Hindlimb muscle (tissue), 1 donor: ENCODE results near the gene ANKRD34A. TPM values are rescaled to one million over a fixed set of nuclear protein-coding genes. Genes with fewer than 3 reads are reported as not detected.
"Not testable (repeated sequence)": the region's sequence is repeated elsewhere in the genome, so short reads cannot be mapped to it uniquely, and the experiment has no call there.

Experiments
- DNase-seq: peaks from one replicate; pipeline ENCODE4 v3.0.0-alpha.2; 2013
- polyA plus RNA-seq: library from polyadenylated mRNA; unstranded; fragments of 120-200 nt; gene quantifications from one replicate; pipeline ENCODE4 v1.2.1, GENCODE V29; 2013; ENCODE audit not compliant: insufficient read length

ANKRD34A gene
- polyA plus RNA-seq, 1 donor: 1.2 TPM

DNA sequence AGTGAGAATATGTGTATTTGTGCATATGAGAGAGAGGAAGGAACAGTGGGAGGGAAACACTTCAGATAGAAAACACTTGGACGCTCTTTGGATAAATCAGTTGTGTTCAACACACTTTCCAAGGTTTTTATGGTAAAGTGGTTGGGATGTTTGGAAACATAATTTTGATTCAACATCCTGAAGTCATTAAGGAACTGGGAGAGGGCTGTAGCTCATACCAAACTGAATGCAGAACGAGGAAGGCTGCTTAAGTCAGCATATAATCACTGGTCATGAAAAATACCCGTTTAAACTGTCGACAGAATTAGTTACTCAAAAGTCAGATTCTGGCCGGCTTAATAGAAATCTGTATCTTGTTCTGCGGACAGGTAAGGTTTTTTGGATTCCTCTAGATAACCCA, 21.5 kb downstream of the ANKRD34A start:
- DNase-seq: no peak

DNA sequence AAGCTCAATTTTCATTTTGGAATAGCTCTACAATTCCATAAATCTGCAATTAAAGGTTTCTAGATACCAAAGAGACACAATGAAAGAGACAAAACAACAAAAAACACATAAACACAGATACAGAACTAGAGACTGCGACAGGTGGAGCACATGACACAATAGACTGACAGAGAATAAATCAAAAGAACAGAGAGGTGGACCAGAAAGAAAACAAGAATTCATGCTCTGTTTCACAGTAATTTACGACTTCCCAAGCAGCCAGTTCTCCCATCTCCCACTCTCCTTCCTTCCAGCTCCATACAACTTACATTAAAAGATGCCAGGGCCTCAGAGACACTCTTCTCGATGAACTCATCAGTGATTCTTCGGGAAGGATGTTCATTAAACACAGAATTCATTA, 22.0 kb downstream of the ANKRD34A start:
- DNase-seq: no peak

DNA sequence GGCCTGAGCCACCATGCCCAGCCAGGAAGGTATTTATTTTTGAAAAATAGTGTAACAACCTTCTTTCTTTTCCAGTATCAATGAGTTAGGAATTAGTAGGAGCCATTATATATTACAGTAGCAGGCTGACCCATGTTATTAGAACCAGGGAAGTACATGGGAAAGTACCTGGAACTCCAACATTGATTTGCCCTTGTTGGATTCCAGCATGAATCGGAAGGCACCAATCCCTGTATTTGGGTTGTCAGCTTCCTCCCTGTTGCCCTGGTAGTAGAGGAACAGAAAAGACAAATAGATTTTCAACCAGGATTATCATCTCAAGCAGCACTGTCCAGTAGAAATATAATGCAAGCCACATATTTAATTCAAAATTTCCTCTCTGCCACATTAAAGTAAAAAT, 26.9 kb downstream of the ANKRD34A start:
- DNase-seq: no peak

GRCh38 chr1:145936247-145936646, 28.1 kb downstream of the ANKRD34A start:
- DNase-seq: no peak

- DNase-seq: no peak
Measured at GRCh38 chr1:145935708-145936107, 28.7 kb downstream of the ANKRD34A start.

- not testable (repeated sequence) for DNase-seq
Measured at GRCh38 chr1:145932522-145933009, 31.8 kb downstream of the ANKRD34A start.

DNA sequence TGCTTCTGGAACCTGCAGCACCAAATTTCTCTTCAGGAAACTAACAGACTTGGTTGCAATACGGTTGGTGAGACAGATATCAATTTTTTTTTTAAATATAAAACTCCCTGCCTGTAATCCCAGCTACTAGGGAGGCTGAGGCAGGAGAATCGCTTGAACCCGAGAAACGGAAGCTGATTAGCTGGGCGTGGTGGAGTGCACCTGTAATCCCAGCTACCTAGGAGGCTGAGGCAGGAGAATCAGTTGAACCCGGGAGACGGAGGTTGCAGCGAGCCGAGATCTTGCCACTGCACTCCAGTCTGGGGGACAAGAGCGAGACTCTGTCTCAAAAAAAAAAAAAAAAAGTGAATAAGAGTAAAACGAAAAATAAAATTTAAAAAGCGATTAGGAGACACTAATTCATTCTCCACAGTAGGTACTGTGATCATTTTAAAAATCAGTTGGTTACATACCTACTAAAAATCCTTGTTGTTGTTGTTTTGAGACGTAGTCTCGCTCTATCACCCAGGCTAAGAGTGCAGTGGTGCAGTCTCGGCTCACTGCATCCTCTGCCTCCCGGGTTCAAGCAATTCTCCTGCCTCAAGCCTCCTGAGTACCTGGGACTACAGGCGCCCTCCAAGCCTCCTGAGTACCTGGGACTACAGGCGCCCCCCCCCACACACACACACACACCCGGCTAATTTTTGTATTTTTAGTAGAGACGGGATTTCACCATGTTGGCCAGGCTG, 36.3 kb downstream of the ANKRD34A start:
- no peak for DNase-seq

DNA sequence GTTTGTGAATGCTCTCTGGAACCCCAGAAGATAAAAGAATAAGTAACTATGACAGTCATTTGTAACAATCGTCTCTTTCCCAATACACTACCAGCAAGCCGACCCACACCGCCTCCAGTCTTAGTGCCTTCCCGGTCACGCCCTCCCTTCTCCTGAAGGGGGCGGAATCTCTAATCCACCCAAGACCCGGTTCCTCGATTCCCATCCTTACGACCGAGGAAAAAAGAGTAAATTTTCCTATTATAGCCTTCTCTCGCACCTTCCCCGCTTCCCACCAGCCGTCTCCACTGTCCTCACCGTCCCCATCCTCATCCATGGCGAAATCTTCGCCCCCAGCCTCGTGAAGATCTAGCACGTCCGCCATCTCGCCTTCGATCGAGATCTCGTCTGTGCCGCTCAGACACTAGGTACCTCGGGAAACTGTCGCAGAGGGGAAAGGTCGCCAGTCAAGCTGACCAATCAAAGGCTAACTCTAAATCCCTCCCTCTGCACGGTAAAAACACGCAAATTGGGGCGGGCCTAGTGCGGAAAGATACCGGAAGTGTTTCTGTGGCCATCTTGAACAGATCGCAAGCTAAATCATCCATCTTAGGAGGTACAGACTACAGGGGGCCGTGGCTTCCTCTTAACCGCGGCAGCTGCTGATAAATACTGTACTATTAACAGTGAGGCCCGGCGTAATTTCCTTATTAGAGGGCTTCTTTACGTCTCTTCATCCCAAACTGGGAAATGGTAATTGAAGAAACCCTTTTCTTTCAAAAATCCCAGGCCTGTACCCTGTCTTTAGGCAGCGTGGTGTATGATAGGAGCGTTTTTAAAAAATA, 37.1 kb downstream of the ANKRD34A start, which contains the start of gene RBM8A:
TSS of gene RBM8A (minus strand) at position 422 of the 824 bp plus-strand sequence. CDS start at position 364, 58 bp downstream.
- DNase-seq: peak; percentile 97

- DNase-seq: no peak
Measured at GRCh38 chr1:145926686-145927062, 37.7 kb downstream of the ANKRD34A start.

- no peak for DNase-seq
Measured at GRCh38 chr1:145922266-145922665, 42.1 kb downstream of the ANKRD34A start.

DNA sequence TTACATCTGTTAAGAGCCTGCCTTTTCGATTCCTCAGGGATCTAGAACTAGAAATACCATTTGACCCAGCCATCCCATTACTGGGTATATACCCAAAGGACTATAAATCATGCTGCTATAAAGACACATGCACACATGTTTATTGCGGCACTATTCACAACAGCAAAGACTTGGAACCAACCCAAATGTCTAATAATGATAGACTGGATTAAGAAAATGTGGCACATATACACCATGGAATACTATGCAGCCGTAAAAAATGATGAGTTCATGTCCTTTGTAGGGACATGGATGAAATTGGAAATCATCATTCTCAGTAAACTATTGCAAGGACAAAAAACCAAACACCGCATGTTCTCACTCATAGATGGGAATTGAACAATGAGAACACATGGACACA, 44.1 kb downstream of the ANKRD34A start:
- DNase-seq: not testable (repeated sequence)

GRCh38 chr1:145918992-145919939, 45.1 kb downstream of the ANKRD34A start:
- peak; percentile 36 for DNase-seq

DNA sequence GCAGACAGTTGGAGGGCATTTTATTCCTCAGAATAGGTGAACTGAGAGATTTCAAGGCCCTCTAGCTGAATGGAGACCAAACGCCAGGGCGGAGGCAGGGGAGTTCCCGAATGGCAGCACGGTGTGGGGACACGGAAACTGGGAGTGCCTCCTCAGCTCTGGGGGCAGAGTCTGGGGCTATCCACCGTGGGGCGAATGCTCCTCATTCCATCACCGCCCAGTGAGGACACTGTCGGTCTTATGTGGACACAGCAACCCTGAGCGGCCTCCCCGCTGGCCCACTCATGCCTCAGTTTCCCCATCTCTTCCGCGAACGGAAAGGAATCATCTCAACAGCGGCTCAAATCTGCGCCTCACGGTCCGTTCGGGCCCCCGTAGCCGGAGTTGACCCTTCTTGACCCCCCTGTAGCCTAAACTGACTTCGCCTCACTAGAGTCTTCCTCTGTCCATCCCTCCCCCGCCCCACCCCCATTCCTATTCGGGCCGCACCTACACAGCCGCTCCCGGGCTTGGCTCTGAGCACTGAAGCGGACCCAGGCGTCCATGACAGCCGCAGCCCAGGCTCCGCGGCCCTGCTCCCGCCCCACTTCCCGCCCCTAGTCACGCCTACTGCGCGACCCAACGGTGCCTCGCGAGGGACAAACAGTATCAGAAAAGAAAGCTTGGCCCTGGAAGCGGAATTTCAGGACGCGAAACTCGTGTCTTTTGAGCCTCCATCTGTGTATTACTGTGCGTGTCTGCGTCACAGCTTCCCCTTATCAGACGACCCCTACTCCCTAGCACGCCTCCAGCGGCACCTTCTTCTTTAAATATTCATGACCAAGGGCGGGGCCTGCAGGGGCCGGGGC, 46.0 kb downstream of the ANKRD34A start, which contains the start of gene PEX11B:
TSS of gene PEX11B (minus strand) at position 574 of the 848 bp plus-strand sequence. CDS start at position 545, 29 bp downstream.
- peak; percentile 93 for DNase-seq

- no peak for DNase-seq
Measured at GRCh38 chr1:145917595-145917994, 46.8 kb downstream of the ANKRD34A start.

DNA sequence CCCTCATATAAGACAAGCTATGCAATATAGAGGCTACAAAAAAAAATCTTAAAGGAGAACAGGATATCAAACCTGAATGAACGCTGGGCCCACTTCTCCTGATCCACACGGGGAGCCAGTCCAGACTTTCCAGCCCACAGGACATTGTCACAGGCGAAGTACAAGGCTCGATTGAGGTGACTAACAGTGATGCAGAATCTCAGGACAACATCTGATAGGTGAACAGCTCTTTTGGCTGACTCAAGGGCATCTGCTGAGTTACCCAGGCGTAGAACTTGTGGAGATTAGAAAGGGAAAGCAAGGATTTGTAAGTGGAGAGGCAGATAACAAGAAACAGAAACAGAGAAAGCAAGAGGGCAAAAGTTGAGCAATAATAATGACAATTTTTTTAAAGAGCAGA, 47.6 kb downstream of the ANKRD34A start:
- DNase-seq: no peak

DNA sequence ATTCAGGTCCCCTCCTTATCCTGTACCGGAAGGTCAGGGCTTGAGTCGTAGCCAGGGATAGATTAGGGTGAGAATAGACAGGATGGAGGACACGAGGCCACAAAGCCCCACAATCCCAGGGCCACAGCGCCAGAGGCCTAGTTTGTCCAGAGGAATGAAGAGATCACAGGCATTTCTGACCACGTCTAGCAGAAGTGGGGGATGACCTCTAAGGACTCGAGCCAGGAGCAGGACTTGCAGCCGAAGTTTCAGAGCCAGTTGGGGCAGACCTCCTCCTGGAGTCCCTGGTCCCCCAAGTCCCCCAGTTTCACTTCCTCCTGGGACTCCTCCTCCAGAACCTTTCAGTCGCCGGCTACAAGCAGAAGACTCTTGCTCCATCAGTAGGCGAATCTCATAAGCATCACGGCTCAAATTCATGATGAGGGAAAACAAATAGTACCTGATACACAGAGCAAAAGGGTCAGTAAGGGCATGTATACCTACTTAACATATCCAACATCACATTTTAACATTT, 52.2 kb downstream of the ANKRD34A start:
- DNase-seq: no peak

Other genes with a start within 250 kb of the ANKRD34A start
- gene CD160, start 245.1 kb downstream of the ANKRD34A start, polyA plus RNA-seq: 1.1 TPM
- 15.2 TPM for gene RNF115, start 140.5 kb downstream of the ANKRD34A start, polyA plus RNA-seq
- gene POLR3C, start 140.4 kb downstream of the ANKRD34A start, polyA plus RNA-seq: 20.6 TPM
- 11.6 TPM for gene NUDT17, start 118.9 kb downstream of the ANKRD34A start, polyA plus RNA-seq
- 42.4 TPM for gene PIAS3, start 105.5 kb downstream of the ANKRD34A start, polyA plus RNA-seq
- gene ANKRD35, start 78.7 kb downstream of the ANKRD34A start, polyA plus RNA-seq: 2.7 TPM
- gene ITGA10, start 54.5 kb downstream of the ANKRD34A start, polyA plus RNA-seq: 3.0 TPM
- gene PEX11B, start 45.9 kb downstream of the ANKRD34A start, polyA plus RNA-seq: 21.0 TPM
- gene RBM8A, start 37.1 kb downstream of the ANKRD34A start, polyA plus RNA-seq: 122 TPM
- 25.5 TPM for gene LIX1L, start 6.6 kb downstream of the ANKRD34A start, polyA plus RNA-seq
- gene POLR3GL, start 115 bp upstream of the ANKRD34A start, polyA plus RNA-seq: 40.6 TPM
- gene TXNIP, start 32.0 kb upstream of the ANKRD34A start, polyA plus RNA-seq: 253 TPM
- gene HJV, start 57.2 kb upstream of the ANKRD34A start, polyA plus RNA-seq: 243 TPM
- gene NBPF10, start 180.2 kb upstream of the ANKRD34A start, polyA plus RNA-seq: 1.8 TPM